NB4 (cell line): ENCODE results near the gene SH3GL3.

ENCODE experiments used
- CTCF ChIP-seq: IDR thresholded peaks from one replicate; pipeline ENCODE4 v1.5.1; 2012; ENCODE audit warnings: low read depth, low read length
- MAX ChIP-seq: IDR thresholded peaks from 2 replicates; pipeline ENCODE4 v1.6.1; 2011; ENCODE audit warnings: low read depth, low read length
- POLR2A ChIP-seq: IDR thresholded peaks from 2 replicates; pipeline ENCODE4 v1.6.1; 2011; ENCODE audit warnings: mild to moderate bottlenecking; ENCODE audit not compliant: insufficient read length; ENCODE audit errors: extremely low read depth

GRCh38 chr15:83651541-83651940 is 204.4 kb downstream of the SH3GL3 start:
- TF ChIP-seq CTCF (no peak), POLR2A (no peak), MAX (no peak)
